ENCODE data around the gene TMC1. TPM values are rescaled to one million over a fixed set of nuclear protein-coding genes. Genes with fewer than 3 reads are reported as not detected.

TMC1 gene
- total and polyA plus RNA-seq, 2 of the 8 experiments (the other 6 are each of a cell fraction or from before 2014, with no cell fraction given), result 0.95 to 0.98 TPM

DNA sequence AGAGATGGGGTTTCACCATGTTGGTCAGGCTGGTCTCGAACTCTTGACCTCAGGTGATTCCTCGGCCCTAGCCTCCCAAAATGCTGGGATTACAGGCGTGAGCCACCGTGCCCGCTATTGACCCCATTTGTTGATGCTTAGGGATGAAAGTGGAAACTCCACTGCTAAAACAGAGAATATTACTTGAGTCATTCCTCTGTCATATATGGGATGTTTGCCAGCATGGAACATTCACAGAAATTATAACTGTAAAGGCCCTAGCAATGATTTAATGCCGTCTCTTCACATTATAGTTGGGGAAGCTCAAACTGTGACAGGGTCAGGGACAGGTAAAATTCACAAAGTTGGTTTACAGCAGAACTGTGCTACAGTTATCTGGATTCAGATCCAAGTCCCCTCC lies 94.5 kb downstream of the TMC1 start (continued):
- TF ChIP-seq, protein P1, sequence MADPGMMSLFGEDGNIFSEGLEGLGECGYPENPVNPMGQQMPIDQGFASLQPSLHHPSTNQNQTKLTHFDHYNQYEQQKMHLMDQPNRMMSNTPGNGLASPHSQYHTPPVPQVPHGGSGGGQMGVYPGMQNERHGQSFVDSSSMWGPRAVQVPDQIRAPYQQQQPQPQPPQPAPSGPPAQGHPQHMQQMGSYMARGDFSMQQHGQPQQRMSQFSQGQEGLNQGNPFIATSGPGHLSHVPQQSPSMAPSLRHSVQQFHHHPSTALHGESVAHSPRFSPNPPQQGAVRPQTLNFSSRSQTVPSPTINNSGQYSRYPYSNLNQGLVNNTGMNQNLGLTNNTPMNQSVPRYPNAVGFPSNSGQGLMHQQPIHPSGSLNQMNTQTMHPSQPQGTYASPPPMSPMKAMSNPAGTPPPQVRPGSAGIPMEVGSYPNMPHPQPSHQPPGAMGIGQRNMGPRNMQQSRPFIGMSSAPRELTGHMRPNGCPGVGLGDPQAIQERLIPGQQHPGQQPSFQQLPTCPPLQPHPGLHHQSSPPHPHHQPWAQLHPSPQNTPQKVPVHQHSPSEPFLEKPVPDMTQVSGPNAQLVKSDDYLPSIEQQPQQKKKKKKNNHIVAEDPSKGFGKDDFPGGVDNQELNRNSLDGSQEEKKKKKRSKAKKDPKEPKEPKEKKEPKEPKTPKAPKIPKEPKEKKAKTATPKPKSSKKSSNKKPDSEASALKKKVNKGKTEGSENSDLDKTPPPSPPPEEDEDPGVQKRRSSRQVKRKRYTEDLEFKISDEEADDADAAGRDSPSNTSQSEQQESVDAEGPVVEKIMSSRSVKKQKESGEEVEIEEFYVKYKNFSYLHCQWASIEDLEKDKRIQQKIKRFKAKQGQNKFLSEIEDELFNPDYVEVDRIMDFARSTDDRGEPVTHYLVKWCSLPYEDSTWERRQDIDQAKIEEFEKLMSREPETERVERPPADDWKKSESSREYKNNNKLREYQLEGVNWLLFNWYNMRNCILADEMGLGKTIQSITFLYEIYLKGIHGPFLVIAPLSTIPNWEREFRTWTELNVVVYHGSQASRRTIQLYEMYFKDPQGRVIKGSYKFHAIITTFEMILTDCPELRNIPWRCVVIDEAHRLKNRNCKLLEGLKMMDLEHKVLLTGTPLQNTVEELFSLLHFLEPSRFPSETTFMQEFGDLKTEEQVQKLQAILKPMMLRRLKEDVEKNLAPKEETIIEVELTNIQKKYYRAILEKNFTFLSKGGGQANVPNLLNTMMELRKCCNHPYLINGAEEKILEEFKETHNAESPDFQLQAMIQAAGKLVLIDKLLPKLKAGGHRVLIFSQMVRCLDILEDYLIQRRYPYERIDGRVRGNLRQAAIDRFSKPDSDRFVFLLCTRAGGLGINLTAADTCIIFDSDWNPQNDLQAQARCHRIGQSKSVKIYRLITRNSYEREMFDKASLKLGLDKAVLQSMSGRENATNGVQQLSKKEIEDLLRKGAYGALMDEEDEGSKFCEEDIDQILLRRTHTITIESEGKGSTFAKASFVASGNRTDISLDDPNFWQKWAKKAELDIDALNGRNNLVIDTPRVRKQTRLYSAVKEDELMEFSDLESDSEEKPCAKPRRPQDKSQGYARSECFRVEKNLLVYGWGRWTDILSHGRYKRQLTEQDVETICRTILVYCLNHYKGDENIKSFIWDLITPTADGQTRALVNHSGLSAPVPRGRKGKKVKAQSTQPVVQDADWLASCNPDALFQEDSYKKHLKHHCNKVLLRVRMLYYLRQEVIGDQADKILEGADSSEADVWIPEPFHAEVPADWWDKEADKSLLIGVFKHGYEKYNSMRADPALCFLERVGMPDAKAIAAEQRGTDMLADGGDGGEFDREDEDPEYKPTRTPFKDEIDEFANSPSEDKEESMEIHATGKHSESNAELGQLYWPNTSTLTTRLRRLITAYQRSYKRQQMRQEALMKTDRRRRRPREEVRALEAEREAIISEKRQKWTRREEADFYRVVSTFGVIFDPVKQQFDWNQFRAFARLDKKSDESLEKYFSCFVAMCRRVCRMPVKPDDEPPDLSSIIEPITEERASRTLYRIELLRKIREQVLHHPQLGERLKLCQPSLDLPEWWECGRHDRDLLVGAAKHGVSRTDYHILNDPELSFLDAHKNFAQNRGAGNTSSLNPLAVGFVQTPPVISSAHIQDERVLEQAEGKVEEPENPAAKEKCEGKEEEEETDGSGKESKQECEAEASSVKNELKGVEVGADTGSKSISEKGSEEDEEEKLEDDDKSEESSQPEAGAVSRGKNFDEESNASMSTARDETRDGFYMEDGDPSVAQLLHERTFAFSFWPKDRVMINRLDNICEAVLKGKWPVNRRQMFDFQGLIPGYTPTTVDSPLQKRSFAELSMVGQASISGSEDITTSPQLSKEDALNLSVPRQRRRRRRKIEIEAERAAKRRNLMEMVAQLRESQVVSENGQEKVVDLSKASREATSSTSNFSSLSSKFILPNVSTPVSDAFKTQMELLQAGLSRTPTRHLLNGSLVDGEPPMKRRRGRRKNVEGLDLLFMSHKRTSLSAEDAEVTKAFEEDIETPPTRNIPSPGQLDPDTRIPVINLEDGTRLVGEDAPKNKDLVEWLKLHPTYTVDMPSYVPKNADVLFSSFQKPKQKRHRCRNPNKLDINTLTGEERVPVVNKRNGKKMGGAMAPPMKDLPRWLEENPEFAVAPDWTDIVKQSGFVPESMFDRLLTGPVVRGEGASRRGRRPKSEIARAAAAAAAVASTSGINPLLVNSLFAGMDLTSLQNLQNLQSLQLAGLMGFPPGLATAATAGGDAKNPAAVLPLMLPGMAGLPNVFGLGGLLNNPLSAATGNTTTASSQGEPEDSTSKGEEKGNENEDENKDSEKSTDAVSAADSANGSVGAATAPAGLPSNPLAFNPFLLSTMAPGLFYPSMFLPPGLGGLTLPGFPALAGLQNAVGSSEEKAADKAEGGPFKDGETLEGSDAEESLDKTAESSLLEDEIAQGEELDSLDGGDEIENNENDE (IDR thresholded peaks at IDR 0.05; ENCODE audit: insufficient replicate concordance, low read length), result no peak
- no peak for TF ChIP-seq HDAC2 (IDR thresholded peaks at IDR 0.05; ENCODE audit: borderline replicate concordance in 1 of 2, low read depth in 2 of 2, low read length in 2 of 2)

Measured in H1 (cell line).